Natural killer cell (primary cell): Measurements from ENCODE around the gene ATF7IP2. TPM values are rescaled to one million over a fixed set of nuclear protein-coding genes. Genes with fewer than 3 reads are reported as not detected.
A peak's percentile ranks its signal among the peaks of the same experiment; 100 is the strongest.
"Not testable (repeated sequence)": the region's sequence is repeated elsewhere in the genome, so short reads cannot be mapped to it uniquely, and the experiment has no call there.

Source experiments
- ATAC-seq, 3 donors: fragments of 150-1000 bp in 2 of 3; fragments of 200-7000 bp in 1 of 3; cut with Tn5 transposase; 1 replicate in 1 of 3; 2 replicates in 2 of 3; pipeline ENCODE4 v1.10.0; 2021; ENCODE audit warnings: mild to moderate bottlenecking in 2 of 3, moderate library complexity in 2 of 3
- DNase-seq, 2 donors: peaks; one replicate each; pipeline versions ENCODE4 v3.0.0 to v3.0.0-alpha.2; 2013 to 2021; ENCODE audit warnings: mixed read lengths in 1 of 2
- H3K27ac ChIP-seq: one replicate; pipeline ENCODE4 v1.5.1; 2013; ENCODE audit warnings: mild to moderate bottlenecking, low read length
- H3K27me3 ChIP-seq: one replicate; pipeline ENCODE4 v1.6.1; 2013; ENCODE audit warnings: low read length; ENCODE audit not compliant: control insufficient read depth, insufficient read depth
- H3K36me3 ChIP-seq: one replicate; pipeline ENCODE4 v1.6.1; 2013; ENCODE audit warnings: low read length; ENCODE audit not compliant: control insufficient read depth, insufficient read depth
- H3K4me1 ChIP-seq: one replicate; pipeline ENCODE4 v1.6.1; 2013; ENCODE audit warnings: low read length; ENCODE audit not compliant: control insufficient read depth, insufficient read depth
- H3K4me3 ChIP-seq: one replicate; pipeline ENCODE4 v1.5.1; 2013; ENCODE audit warnings: low read length
- H3K9me3 ChIP-seq: one replicate; pipeline ENCODE4 v1.6.1; 2013; ENCODE audit warnings: low read length; ENCODE audit not compliant: control insufficient read depth, insufficient read depth
- H3K27ac Mint-ChIP-seq, 2 donors: one replicate each; pipeline ENCODE4 v1.8.0; 2022; ENCODE audit warnings: mild to moderate bottlenecking in 2 of 2, mixed read lengths in 2 of 2, moderate library complexity in 1 of 2
- H3K27me3 Mint-ChIP-seq, 2 donors: one replicate each; pipeline ENCODE4 v1.8.0; 2022; ENCODE audit warnings: low read depth in 2 of 2, mixed read lengths in 2 of 2
- H3K36me3 Mint-ChIP-seq: one replicate; pipeline ENCODE4 v1.8.0; 2022; ENCODE audit warnings: mixed read lengths
- H3K4me1 Mint-ChIP-seq, 2 donors: one replicate each; pipeline ENCODE4 v1.8.0; 2022; ENCODE audit warnings: mixed read lengths in 2 of 2
- H3K4me3 Mint-ChIP-seq: one replicate; pipeline ENCODE4 v1.8.0; 2022; ENCODE audit warnings: mild to moderate bottlenecking, moderate library complexity, mixed read lengths
- H3K9me3 Mint-ChIP-seq, 2 donors: one replicate each; pipeline ENCODE4 v1.8.0; 2022; ENCODE audit warnings: mixed read lengths in 2 of 2
- CTCF ChIP-seq: fragments of 200-600 bp; IDR thresholded peaks from one replicate; pipeline ENCODE4 v1.8.0; 2022; ENCODE audit warnings: antibody characterized with exemption
- WGBS: methylation state at CpG from one replicate; pipeline ENCODE4 v1.1.7; 2013; ENCODE audit warnings: missing lambda C conversion rate; ENCODE audit not compliant: insufficient coverage; 5-methylcytosine and 5-hydroxymethylcytosine counted together
- intact Hi-C: fragments of 100-400 bp; cut with micrococcal nuclease; formaldehyde crosslinking; loops from one replicate; pipeline ENCODE4 v1.14.2; 2022
- total RNA-seq, 4 donors: library from RNA; stranded (reverse); fragments of 120-200 nt in 1 of 4; gene quantifications; one replicate each; pipeline versions ENCODE4 v1.2.3 to v1.2.4, GENCODE V29; 2013 to 2022

The ATF7IP2 gene
- total RNA-seq, 3 donors from 2014 or later (not counting 1 experiment from before 2014, with no cell fraction given), result 41.7 to 53.5 (median 43.8) TPM

GRCh38 chr16:10402975-10403374 lies 17.1 kb downstream of the ATF7IP2 start:
- Mint-ChIP-seq H3K27me3 (no peaks in the 10 kb centered on the region), H3K4me1 (peaks cover 32 to 44% of the 10 kb centered on the region in 2 donors), H3K9me3 (peaks cover 2 to 5% of the 10 kb centered on the region in 2 donors), H3K36me3 (peaks cover 21% of the 10 kb centered on the region), H3K27ac (no peak overlapping the region), H3K4me3 (no peak overlapping the region)
- Histone ChIP-seq H3K27me3 (no peaks in the 10 kb centered on the region), H3K9me3 (peaks cover 6% of the 10 kb centered on the region), H3K4me3 (no peak overlapping the region), H3K36me3 (peaks cover 7% of the 10 kb centered on the region), H3K4me1 (no peaks in the 10 kb centered on the region), H3K27ac (no peak overlapping the region)
- DNase-seq (no peak), ATAC-seq (no peak)
- 100% methylated on average over 1 of the region's 1 CpG for WGBS
- no peak for TF ChIP-seq CTCF
- intact Hi-C loops, result no loop called here

DNA sequence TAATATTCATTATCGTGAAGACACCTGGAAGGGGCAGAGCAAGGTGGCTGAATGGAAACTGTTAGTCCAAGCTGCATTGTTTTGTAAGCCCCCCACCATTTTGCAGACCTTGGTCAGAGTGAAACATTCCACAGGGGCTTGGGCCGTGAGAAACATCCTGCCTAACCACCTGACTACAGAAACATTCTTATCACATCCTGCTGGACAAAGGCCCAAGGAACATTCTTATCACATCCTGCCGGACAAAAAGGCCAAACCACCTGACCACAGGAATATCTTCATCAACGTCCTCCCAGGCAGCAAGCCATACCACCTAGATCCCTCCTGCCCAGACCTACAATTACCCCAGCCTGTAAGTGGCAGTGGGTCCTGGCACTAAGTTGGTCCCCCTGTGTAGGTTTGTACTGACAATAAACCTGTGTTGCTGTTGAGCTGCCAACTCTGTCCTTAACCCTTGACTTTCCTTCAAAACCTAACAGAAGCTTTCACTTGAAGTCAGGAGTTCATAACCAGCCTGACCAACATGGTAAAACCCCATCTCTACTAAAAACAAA lies 19.6 kb downstream of the ATF7IP2 start:
- Histone ChIP-seq H3K27ac (no peak overlapping the region), H3K36me3 (peaks cover 7% of the 10 kb centered on the region), H3K9me3 (peaks cover 17% of the 10 kb centered on the region), H3K4me1 (no peaks in the 10 kb centered on the region), H3K27me3 (no peaks in the 10 kb centered on the region), H3K4me3 (no peak overlapping the region)
- Mint-ChIP-seq H3K9me3 (peaks cover 11 to 21% of the 10 kb centered on the region in 2 donors), H3K27ac (no peak overlapping the region), H3K4me1 (peaks cover 25 to 34% of the 10 kb centered on the region in 2 donors), H3K36me3 (peaks cover 42% of the 10 kb centered on the region), H3K4me3 (no peak overlapping the region), H3K27me3 (no peaks in the 10 kb centered on the region)
- no peak for ATAC-seq
- 78% methylated on average over 4 of the region's 4 CpGs for WGBS
- intact Hi-C loops, result no loop called here
- no peak for DNase-seq
- no peak for TF ChIP-seq CTCF

DNA sequence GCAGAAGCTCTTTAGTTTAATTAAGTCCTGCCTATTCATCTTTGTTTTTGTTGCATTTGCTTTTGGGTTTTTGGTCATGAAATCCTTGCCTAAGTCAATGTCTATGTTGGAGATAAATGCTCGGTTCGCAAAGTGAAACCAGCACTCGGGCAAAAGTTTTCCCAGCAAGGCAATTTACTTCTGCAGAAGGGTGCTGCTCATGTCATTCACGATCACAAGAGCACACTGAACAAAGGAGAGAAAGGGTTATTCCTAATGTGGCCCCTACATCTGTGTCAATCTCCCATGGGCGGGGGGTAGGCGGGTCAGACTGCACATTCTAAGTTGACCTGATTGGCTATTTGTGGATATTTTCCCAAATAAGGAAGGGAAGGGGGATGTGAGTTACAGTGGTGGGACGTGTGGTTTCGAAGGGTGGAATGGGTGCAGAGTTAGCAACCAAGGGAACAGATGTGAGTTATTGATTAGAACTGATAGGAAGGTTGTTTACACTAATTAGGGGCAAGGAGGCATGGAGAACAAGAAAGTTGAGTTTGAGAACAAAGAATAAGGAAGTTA lies 23.0 kb downstream of the ATF7IP2 start:
- H3K27me3 ChIP-seq, result no peaks in the 10 kb centered on the region
- Mint-ChIP-seq H3K9me3 (peaks cover 19 to 29% of the 10 kb centered on the region in 2 donors), H3K4me1 (peaks cover 7 to 28% of the 10 kb centered on the region in 2 donors), H3K36me3 (peaks cover 52% of the 10 kb centered on the region), H3K27me3 (no peaks in the 10 kb centered on the region), H3K4me3 (no peak overlapping the region), H3K27ac (peak overlapping the region in 1 of 2 donors; percentile 53)
- H3K4me3 ChIP-seq, result no peak overlapping the region
- no peaks in the 10 kb centered on the region for H3K4me1 ChIP-seq
- ATAC-seq (no peak), DNase-seq (no peak)
- peaks cover 28% of the 10 kb centered on the region for H3K9me3 ChIP-seq
- no peak overlapping the region for H3K27ac ChIP-seq
- no peak for TF ChIP-seq CTCF
- peaks cover 2% of the 10 kb centered on the region for H3K36me3 ChIP-seq
- intact Hi-C loops, result no loop called here
- WGBS, result 86% methylated on average over 8 of the region's 8 CpGs

DNA sequence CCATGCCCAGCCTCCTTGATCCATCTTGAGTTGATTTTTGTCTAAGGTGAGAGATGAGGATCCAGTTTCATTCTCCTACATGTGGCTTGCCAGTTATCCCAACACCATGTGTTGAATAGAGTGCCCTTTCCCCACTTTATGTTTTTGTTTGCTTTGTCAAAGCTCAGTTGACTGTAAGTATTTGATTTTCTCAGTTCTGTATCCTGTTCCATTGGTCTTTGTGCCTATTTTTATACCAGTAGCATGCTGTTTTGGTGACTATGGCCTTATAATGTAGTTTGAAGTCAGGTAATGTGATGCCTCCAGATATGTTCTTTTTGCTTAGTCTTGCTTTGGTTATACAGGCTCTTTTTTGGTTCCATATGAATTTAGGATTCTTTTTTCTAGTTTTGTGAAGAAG lies 23.9 kb downstream of the ATF7IP2 start:
- H3K9me3 ChIP-seq, result peaks cover 25% of the 10 kb centered on the region

More for the DNA sequence above, 23.9 kb downstream of the ATF7IP2 start:
- DNase-seq, H3K36me3 ChIP-seq, H3K27ac ChIP-seq, H3K4me3 Mint-ChIP-seq, H3K27ac Mint-ChIP-seq, H3K4me3 ChIP-seq, H3K4me1 ChIP-seq, intact Hi-C loops, ATAC-seq, H3K27me3 ChIP-seq, H3K27me3 Mint-ChIP-seq: not testable (repeated sequence)
- H3K36me3 Mint-ChIP-seq, result peaks cover 60% of the 10 kb centered on the region
- H3K4me1 Mint-ChIP-seq, result peaks cover 10 to 27% of the 10 kb centered on the region in 2 donors
- H3K9me3 Mint-ChIP-seq, result peaks cover 23 to 34% of the 10 kb centered on the region in 2 donors
